Activated CD8-positive, alpha-beta memory T cell treated with anti-CD3 and anti-CD28 coated beads, Interleukin-2, amount 50 U/mL, for 24 hours (primary cell): ENCODE results near the gene TBATA.

Source experiments
- DNase-seq: peaks from one replicate; pipeline ENCODE4 v3.0.0-alpha.2; 2020; ENCODE audit errors: extremely low read depth

TBATA gene

GRCh38 chr10:70742537-70743429, 42.4 kb downstream of the TBATA start:
- DNase-seq = no peak

- DNase-seq = no peak
These were observed 44.5 kb downstream of the TBATA start for GRCh38 chr10:70740406-70741288.

- DNase-seq = no peak
These were observed 46.4 kb downstream of the TBATA start for GRCh38 chr10:70738761-70739121.

GRCh38 chr10:70738006-70738760, 47.0 kb downstream of the TBATA start:
- DNase-seq = no peak

GRCh38 chr10:70737250-70737649, 47.9 kb downstream of the TBATA start:
- no peak for DNase-seq

- DNase-seq = no peak
These were observed 48.7 kb downstream of the TBATA start for GRCh38 chr10:70736525-70736924.

- no peak for DNase-seq
These were observed 50.0 kb downstream of the TBATA start for GRCh38 chr10:70735161-70735560.

GRCh38 chr10:70733051-70733450, 52.1 kb downstream of the TBATA start:
- DNase-seq = no peak

- no peak for DNase-seq
These were observed 52.6 kb downstream of the TBATA start for GRCh38 chr10:70732569-70732968.

GRCh38 chr10:70730955-70731354, 54.2 kb downstream of the TBATA start:
- no peak for DNase-seq

- DNase-seq = no peak
These were observed 55.3 kb downstream of the TBATA start for GRCh38 chr10:70729763-70730357.

GRCh38 chr10:70728328-70728727, 56.8 kb downstream of the TBATA start:
- DNase-seq = no peak

GRCh38 chr10:70726909-70727495, 58.2 kb downstream of the TBATA start:
- no peak for DNase-seq

GRCh38 chr10:70723771-70724170, 61.4 kb downstream of the TBATA start:
- DNase-seq = no peak

GRCh38 chr10:70722820-70723424, 62.3 kb downstream of the TBATA start:
- no peak for DNase-seq
